CD4-positive, alpha-beta memory T cell (primary cell): ENCODE data around the gene ZNF217. TPM values are rescaled to one million over a fixed set of nuclear protein-coding genes. Genes with fewer than 3 reads are reported as not detected.
"Not testable (repeated sequence)": the region's sequence is repeated elsewhere in the genome, so short reads cannot be mapped to it uniquely, and the experiment has no call there.

Experiments
- CTCF ChIA-PET: fragments of 350-600 bp; sonication (Branson Sonifier 250); formaldehyde crosslinking; loops from one replicate; lab custom pipeline; 2021; ENCODE audit warnings: inconsistent platforms; ENCODE audit not compliant: partially characterized antibody; lab: Charles Lee
- POLR2A ChIA-PET: fragments of 350-600 bp; sonication (Branson Sonifier 250); formaldehyde crosslinking; loops from one replicate; lab custom pipeline; 2021; ENCODE audit not compliant: partially characterized antibody; lab: Charles Lee
- DNase-seq, 5 donors: peaks; one replicate each; pipeline versions ENCODE4 v3.0.0 to v3.0.0-alpha.2; 2020 to 2022; ENCODE audit warnings: mixed read lengths in 1 of 5
- H3K27ac ChIP-seq: one replicate; pipeline ENCODE4 v1.7.0; 2013; ENCODE audit warnings: low read depth, low read length
- H3K27me3 ChIP-seq: 2 replicates; pipeline ENCODE4 v1.7.0; 2013; ENCODE audit warnings: mild to moderate bottlenecking, low read length, moderate library complexity; ENCODE audit not compliant: insufficient read depth
- H3K36me3 ChIP-seq: 2 replicates; pipeline ENCODE4 v1.7.0; 2013; ENCODE audit warnings: mild to moderate bottlenecking, low read length, moderate library complexity; ENCODE audit not compliant: insufficient read depth
- H3K4me1 ChIP-seq: 2 replicates; pipeline ENCODE4 v1.7.0; 2013; ENCODE audit warnings: mild to moderate bottlenecking, low read length, moderate library complexity; ENCODE audit not compliant: insufficient read depth
- H3K4me3 ChIP-seq, 2 donors: one replicate each; pipeline ENCODE4 v1.7.0; 2013; ENCODE audit warnings: low read length in 2 of 2, mild to moderate bottlenecking in 1 of 2
- H3K9me3 ChIP-seq, 2 donors: one replicate each; pipeline ENCODE4 v1.7.0; 2013; ENCODE audit warnings: low read length in 2 of 2, control low read depth in 1 of 2; ENCODE audit not compliant: control insufficient read depth in 1 of 2
- H3K27ac Mint-ChIP-seq, 7 donors: one replicate each; pipeline ENCODE4 v1.8.0; 2020 to 2021; ENCODE audit warnings: mixed read lengths in 7 of 7, mild to moderate bottlenecking in 6 of 7, inconsistent platforms in 3 of 7, moderate library complexity in 3 of 7
- H3K27me3 Mint-ChIP-seq, 2 donors: one replicate each; pipeline ENCODE4 v1.8.0; 2020 to 2021; ENCODE audit warnings: mixed read lengths in 2 of 2
- H3K36me3 Mint-ChIP-seq, 2 donors: one replicate each; pipeline ENCODE4 v1.8.0; 2020 to 2021; ENCODE audit warnings: mixed read lengths in 2 of 2, inconsistent platforms in 1 of 2, mild to moderate bottlenecking in 1 of 2
- H3K4me1 Mint-ChIP-seq, 4 donors: one replicate each; pipeline ENCODE4 v1.8.0; 2020 to 2021; ENCODE audit warnings: mixed read lengths in 4 of 4, mild to moderate bottlenecking in 1 of 4
- H3K4me3 Mint-ChIP-seq, 8 donors: one replicate each; pipeline ENCODE4 v1.8.0; 2020 to 2021; ENCODE audit warnings: mixed read lengths in 8 of 8, mild to moderate bottlenecking in 7 of 8, moderate library complexity in 6 of 8, inconsistent platforms in 3 of 8
- H3K9me3 Mint-ChIP-seq, 8 donors: one replicate each; pipeline ENCODE4 v1.8.0; 2020 to 2021; ENCODE audit warnings: mixed read lengths in 8 of 8, mild to moderate bottlenecking in 5 of 8, inconsistent platforms in 3 of 8, moderate library complexity in 1 of 8
- intact Hi-C: fragments of 100-400 bp; cut with micrococcal nuclease; formaldehyde crosslinking; loops from one replicate; pipeline ENCODE4 v1.15.1; 2023
- polyA plus RNA-seq, 2 donors: library from polyadenylated mRNA; unstranded; fragments of 300-500 nt; fragmentation: Illumina TruSeq; gene quantifications; one replicate each; pipeline ENCODE4 v1.2.3, GENCODE V29; 2021
- total RNA-seq, 2 experiments: library from RNA; stranded (reverse); gene quantifications; one replicate each; pipeline ENCODE4 v1.2.3, GENCODE V29; 2021

ZNF217 gene
- total and polyA plus RNA-seq, 4 experiments from 2014 or later = 11.6 to 111 (median 64.4) TPM

DNA sequence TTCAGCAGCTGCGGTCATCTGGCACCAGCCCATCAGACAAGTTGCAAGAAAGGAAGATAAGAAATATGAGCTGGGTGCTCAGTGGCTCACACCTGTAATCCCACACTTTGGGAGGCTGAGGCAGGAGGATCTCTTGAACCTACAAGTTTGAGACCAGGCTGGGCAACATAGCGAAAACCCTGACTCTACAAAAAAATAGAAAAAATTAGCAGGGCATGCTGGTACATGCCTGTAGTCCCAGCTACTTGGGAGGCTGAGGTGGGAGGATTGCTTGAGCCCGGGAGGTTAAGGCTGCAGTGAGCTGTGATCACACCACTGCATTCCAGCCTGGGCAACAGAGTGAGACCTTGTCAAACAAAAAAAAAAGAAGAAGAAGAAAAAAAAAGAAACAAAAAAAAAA lies 57.3 kb downstream of the ZNF217 start:
- H3K27ac Mint-ChIP-seq, POLR2A ChIA-PET, H3K4me3 Mint-ChIP-seq, H3K27ac ChIP-seq, intact Hi-C loops, H3K27me3 ChIP-seq, H3K27me3 Mint-ChIP-seq, H3K36me3 ChIP-seq, H3K4me1 Mint-ChIP-seq, CTCF ChIA-PET, H3K9me3 ChIP-seq, H3K36me3 Mint-ChIP-seq, H3K9me3 Mint-ChIP-seq, H3K4me3 ChIP-seq, H3K4me1 ChIP-seq, DNase-seq: not testable (repeated sequence)

DNA sequence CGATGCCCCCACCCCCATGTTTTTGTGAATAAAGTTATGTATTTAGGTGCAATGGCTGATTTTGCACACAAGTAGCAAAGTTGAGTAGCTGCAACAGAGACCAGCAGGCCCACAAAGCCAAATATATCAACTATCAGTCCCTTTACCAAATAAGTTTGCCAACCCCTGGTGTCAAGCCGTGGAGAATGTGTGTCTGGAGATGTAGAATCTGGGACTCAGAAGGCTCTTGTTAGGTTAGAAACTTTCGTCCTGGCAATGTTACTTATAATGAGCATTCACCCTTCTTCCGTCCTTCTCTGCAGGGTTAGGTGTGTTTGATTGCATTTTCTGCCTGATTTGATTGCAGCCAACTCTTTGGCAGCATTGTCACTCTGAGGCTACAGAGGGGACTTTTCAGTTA lies 57.8 kb downstream of the ZNF217 start:
- no peaks in the 10 kb centered on the region for H3K9me3 ChIP-seq
- H3K27me3 ChIP-seq = no peaks in the 10 kb centered on the region
- POLR2A ChIA-PET = no interaction called here
- H3K4me1 ChIP-seq = no peaks in the 10 kb centered on the region
- H3K4me3 ChIP-seq = no peak overlapping the region
- no peaks in the 10 kb centered on the region for H3K4me1 Mint-ChIP-seq
- CTCF ChIA-PET = no interaction called here
- no peaks in the 10 kb centered on the region for H3K27me3 Mint-ChIP-seq
- H3K36me3 ChIP-seq = no peaks in the 10 kb centered on the region
- H3K9me3 Mint-ChIP-seq = no peaks in the 10 kb centered on the region
- no peaks in the 10 kb centered on the region for H3K36me3 Mint-ChIP-seq
- H3K4me3 Mint-ChIP-seq = no peak overlapping the region
- no peak overlapping the region for H3K27ac Mint-ChIP-seq
- no peak for DNase-seq
- intact Hi-C loops = no loop called here
- no peak overlapping the region for H3K27ac ChIP-seq

DNA sequence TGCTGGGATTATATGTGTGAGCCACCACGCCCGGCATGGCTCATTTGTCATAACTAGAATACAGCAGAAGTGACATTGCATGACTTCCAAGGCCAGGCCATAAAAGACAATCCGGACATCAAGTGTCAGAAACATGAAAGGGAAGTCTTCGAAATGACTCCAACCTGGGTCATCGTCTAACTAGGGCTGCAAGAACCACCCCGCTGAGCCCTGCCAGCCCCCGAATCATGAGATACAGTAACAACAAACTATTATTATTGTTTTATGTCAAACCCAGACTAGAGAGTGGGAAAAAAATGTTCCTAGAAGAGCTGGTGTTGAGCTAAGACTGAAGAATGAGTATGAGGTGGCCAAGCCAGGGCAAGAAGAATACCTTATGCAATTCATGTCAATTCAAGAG lies 59.6 kb downstream of the ZNF217 start:
- no peak for DNase-seq
- ChIA-PET CTCF (no interaction called here), POLR2A (no interaction called here)
- Histone ChIP-seq H3K4me3 (no peak overlapping the region), H3K9me3 (no peaks in the 10 kb centered on the region), H3K4me1 (no peaks in the 10 kb centered on the region), H3K36me3 (no peaks in the 10 kb centered on the region), H3K27me3 (no peaks in the 10 kb centered on the region), H3K27ac (no peak overlapping the region)
- H3K27me3 Mint-ChIP-seq = peaks cover 0 to 3% of the 10 kb centered on the region in 2 donors
- no peaks in the 10 kb centered on the region for H3K36me3 Mint-ChIP-seq
- intact Hi-C loops = no loop called here
- no peaks in the 10 kb centered on the region for H3K4me1 Mint-ChIP-seq
- H3K9me3 Mint-ChIP-seq = no peaks in the 10 kb centered on the region
- no peak overlapping the region for H3K27ac Mint-ChIP-seq
- H3K4me3 Mint-ChIP-seq = no peak overlapping the region

DNA sequence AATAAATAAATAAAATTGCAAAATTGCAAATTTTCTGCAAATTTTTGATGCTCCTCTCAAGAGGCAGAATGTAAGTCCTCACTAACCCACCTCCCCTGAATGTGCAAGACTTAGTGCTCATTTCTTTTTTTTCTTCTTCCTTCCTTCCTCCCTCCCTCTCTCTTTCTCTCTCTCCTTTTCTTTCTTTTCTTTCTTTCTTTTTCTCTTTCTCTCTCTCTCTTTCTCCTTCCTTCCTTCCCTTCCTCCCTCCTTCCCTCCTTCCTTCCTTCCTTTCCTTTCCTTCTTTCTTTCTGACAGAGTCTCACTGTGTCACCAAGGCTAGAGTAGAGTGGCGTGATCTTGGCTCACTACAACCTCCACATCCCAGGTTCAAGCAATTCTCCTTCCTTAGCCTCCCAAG lies 60.1 kb downstream of the ZNF217 start:
- Mint-ChIP-seq H3K4me1 (no peaks in the 10 kb centered on the region), H3K9me3 (no peaks in the 10 kb centered on the region), H3K4me3 (no peak overlapping the region), H3K27me3 (peaks cover 0 to 3% of the 10 kb centered on the region in 2 donors), H3K36me3 (no peaks in the 10 kb centered on the region), H3K27ac (no peak overlapping the region)
- no peak overlapping the region for H3K4me3 ChIP-seq
- intact Hi-C loops = no loop called here
- no peaks in the 10 kb centered on the region for H3K4me1 ChIP-seq
- no peaks in the 10 kb centered on the region for H3K36me3 ChIP-seq
- no peaks in the 10 kb centered on the region for H3K9me3 ChIP-seq
- H3K27ac ChIP-seq = no peak overlapping the region
- ChIA-PET CTCF (no interaction called here), POLR2A (no interaction called here)
- no peaks in the 10 kb centered on the region for H3K27me3 ChIP-seq
- no peak for DNase-seq

DNA sequence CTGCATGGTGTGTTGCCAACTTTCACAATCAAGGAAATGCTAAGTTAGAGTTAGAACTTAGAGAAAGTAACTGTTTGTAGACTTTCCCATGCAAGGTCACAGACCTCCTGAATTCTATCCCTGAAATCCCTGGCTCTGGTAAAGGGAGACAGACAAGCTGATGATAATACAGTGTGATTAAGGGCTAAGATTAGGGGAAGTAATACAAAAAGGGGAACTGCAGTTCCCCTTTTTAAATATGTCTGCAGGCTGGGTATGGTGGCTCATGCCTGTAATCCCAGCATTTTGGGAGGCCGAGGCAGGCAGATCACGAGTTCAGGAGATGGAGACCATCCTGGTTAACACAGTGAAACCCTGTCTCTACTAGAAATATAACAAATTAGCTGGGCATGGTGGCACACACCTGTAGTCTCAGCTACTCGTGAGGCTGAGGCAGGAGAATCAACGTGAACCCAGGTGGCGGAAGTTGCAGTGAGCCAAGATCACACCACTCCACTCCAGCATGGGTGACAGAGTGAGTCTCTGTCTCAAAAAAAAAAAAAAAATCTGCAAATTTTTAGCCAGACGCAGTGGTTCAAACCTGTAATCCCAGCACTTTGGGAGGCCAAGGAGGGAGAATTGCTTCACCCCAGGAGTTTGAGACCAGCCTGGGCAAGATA lies 60.9 kb downstream of the ZNF217 start:
- H3K36me3 Mint-ChIP-seq, H3K9me3 ChIP-seq, DNase-seq, H3K27me3 Mint-ChIP-seq, H3K4me1 ChIP-seq, H3K4me1 Mint-ChIP-seq, H3K4me3 Mint-ChIP-seq, H3K36me3 ChIP-seq, H3K4me3 ChIP-seq, H3K27ac Mint-ChIP-seq, POLR2A ChIA-PET, H3K27me3 ChIP-seq, CTCF ChIA-PET, intact Hi-C loops, H3K9me3 Mint-ChIP-seq, H3K27ac ChIP-seq: not testable (repeated sequence)

DNA sequence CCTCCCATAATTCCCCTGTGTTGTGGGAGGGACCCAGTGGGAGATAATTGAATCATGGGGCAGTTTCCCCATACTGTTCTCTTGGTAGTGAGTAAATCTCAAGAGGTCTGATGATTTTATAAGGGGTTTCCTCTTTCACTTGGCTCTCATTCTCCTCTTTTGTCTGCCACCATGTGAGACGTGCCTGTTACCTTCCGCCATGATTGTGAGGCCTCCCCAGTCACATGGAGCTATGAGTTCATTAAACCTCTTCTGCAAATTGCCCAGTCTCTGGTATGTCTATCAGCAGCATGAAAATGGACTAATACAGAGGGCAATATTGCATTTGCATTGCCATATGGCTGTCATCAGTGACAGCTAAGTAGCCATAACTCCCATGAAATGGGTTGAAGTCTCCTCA lies 63.2 kb downstream of the ZNF217 start:
- Mint-ChIP-seq H3K4me3 (no peak overlapping the region), H3K27ac (peak overlapping the region in 1 of 7 donors; percentile 38), H3K36me3 (no peaks in the 10 kb centered on the region), H3K27me3 (peaks cover 2 to 3% of the 10 kb centered on the region in 2 donors), H3K4me1 (no peaks in the 10 kb centered on the region), H3K9me3 (no peaks in the 10 kb centered on the region)
- Histone ChIP-seq H3K27ac (no peak overlapping the region), H3K27me3 (no peaks in the 10 kb centered on the region), H3K9me3 (no peaks in the 10 kb centered on the region), H3K36me3 (no peaks in the 10 kb centered on the region), H3K4me1 (no peaks in the 10 kb centered on the region), H3K4me3 (no peak overlapping the region)
- CTCF ChIA-PET = no interaction called here
- no peak for DNase-seq
- POLR2A ChIA-PET = no interaction called here
- intact Hi-C loops = no loop called here

DNA sequence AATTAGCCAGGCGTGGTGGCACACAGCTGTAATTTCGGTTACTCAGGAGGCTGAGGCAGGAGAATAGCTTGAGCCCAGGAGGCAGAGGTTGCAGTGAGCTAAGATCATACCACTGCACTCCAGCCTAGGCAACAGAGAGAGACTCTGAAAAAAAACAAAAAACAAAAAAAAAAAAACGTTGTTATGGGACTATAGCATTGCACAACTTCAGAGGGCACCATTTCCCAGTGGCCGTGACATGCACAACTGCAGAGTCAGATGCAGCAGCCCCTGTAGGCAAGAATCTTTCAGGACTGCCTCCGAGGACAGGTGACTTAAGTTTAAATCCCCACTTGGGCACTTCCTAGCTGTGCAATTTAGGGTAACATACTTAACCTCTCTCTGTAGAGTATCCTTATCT lies 64.0 kb downstream of the ZNF217 start:
- POLR2A ChIA-PET = no interaction called here
- no peaks in the 10 kb centered on the region for H3K9me3 Mint-ChIP-seq
- DNase-seq = no peak
- no peaks in the 10 kb centered on the region for H3K27me3 ChIP-seq
- no peak overlapping the region for H3K27ac ChIP-seq
- H3K36me3 Mint-ChIP-seq = no peaks in the 10 kb centered on the region
- no peaks in the 10 kb centered on the region for H3K4me1 ChIP-seq
- no peaks in the 10 kb centered on the region for H3K9me3 ChIP-seq
- H3K4me1 Mint-ChIP-seq = no peaks in the 10 kb centered on the region
- no peak overlapping the region for H3K4me3 Mint-ChIP-seq
- H3K27ac Mint-ChIP-seq = no peak overlapping the region
- H3K27me3 Mint-ChIP-seq = peaks cover 2 to 3% of the 10 kb centered on the region in 2 donors
- H3K36me3 ChIP-seq = no peaks in the 10 kb centered on the region
- intact Hi-C loops = no loop called here
- H3K4me3 ChIP-seq = no peak overlapping the region
- CTCF ChIA-PET = no interaction called here

DNA sequence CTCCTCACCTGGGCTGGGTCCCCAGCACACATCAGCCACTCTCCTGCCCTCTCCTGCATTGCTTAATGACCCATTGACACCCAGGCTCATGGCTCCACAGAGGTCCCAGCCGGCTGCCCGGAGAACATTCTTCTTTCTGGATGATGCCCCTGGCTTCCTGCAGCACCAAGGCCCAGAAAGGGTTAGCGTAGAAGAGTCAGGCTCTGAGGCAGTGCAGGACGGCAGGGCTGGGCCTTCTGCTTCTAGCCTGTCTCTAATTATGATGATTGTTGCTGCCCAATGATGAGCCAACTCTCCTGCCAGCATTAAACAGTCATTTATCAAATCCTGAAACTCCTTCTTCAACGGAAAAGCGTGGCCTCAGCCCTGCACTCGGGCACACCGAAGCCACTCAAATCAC lies 66.4 kb downstream of the ZNF217 start:
- CTCF ChIA-PET = no interaction called here
- intact Hi-C loops = no loop called here

More for the DNA sequence above, 66.4 kb downstream of the ZNF217 start:
- Mint-ChIP-seq H3K27ac (no peak overlapping the region), H3K4me1 (no peaks in the 10 kb centered on the region), H3K36me3 (no peaks in the 10 kb centered on the region), H3K27me3 (peaks cover 2 to 3% of the 10 kb centered on the region in 2 donors), H3K4me3 (no peak overlapping the region), H3K9me3 (no peaks in the 10 kb centered on the region)
- POLR2A ChIA-PET = no interaction called here
- no peaks in the 10 kb centered on the region for H3K27me3 ChIP-seq
- no peaks in the 10 kb centered on the region for H3K36me3 ChIP-seq
- no peak overlapping the region for H3K27ac ChIP-seq
- H3K4me1 ChIP-seq = no peaks in the 10 kb centered on the region
- no peaks in the 10 kb centered on the region for H3K9me3 ChIP-seq
- no peak for DNase-seq
- no peak overlapping the region for H3K4me3 ChIP-seq
